ENCODE measurements around the gene ABCC4.

ABCC4 gene

DNA sequence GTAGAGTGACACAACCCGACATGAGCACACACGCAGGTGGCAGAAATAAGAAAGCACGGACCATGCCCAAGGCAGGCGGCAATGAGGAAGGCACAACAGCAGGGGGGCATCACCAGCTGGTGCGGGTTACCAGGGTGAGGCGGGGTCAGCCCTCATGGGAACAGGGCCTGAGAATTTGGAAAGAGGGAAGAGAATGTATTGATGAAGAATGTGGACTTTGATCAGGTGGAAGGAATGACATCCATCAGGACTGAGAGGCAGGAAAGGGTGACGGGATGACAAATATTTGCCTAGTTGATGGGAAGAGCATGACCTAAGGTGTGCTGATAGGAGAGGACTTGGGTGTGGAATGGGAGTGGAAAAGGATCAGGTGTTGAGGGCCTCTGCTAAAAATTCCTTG is 177.5 kb downstream of the ABCC4 start:
- DNase-seq (ENCODE audit: extremely low read depth in 1 of 2, low read depth in 1 of 2): no peak

DNA sequence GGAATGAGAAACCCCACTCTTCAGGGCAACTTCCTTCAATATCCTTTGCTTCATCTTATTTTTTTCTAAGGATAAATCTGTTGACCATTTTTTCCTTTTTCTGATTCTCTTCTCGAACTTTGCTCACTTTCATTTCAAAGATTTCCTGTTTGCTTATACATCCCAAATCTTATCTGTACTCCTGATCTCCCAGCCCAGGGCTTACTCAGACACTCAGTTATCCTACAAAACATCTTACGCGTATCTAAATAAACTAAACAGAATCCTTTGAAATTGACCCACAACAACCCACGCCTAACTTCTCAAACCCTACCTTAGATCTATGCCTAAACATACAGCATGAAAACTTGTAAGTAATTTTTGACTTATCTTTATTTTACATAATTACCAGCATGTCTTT is 179.2 kb downstream of the ABCC4 start:
- no peak for DNase-seq (ENCODE audit: extremely low read depth in 1 of 2, low read depth in 1 of 2)

DNA sequence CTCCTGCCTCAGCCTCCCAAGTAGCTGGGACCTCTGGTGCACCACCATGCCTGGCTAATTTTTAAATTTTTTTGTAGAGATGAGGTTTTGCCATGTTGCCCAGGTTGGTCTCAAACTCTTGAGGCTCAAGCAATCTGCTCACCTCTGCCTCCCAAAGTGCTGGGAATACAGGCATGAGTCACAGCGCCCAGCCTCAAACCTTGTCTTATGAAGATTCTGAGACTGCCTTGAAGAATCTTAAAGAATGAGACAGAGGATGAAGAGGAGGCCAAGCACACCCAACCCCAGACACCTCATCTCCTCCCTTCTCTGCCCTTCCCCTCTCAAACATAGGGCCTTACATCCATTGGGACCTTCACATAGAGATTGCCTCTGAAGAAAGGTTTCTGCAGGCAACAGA is 179.7 kb downstream of the ABCC4 start:
- DNase-seq (ENCODE audit: extremely low read depth in 1 of 2, low read depth in 1 of 2): no peak

DNA sequence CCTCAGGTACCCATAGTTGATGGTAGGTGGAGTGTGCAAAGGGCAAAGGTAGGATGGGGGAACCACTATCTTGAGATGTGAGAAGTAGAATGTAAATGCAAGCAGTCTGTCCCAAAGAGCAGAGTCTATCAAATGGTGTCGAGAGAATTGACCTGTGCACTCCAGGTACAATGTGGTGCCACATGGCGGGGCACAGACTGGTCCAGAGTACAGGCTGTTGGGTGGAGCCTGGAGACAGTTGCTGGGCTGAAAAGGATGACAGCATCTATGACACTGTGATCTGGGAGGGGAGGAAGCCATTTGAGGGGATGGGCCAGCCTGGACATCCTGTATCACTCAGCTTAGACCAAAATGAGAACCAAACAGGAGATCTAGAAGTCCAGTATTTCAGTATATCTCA is 180.6 kb downstream of the ABCC4 start:
- no peak for DNase-seq (ENCODE audit: extremely low read depth in 1 of 2, low read depth in 1 of 2)

DNA sequence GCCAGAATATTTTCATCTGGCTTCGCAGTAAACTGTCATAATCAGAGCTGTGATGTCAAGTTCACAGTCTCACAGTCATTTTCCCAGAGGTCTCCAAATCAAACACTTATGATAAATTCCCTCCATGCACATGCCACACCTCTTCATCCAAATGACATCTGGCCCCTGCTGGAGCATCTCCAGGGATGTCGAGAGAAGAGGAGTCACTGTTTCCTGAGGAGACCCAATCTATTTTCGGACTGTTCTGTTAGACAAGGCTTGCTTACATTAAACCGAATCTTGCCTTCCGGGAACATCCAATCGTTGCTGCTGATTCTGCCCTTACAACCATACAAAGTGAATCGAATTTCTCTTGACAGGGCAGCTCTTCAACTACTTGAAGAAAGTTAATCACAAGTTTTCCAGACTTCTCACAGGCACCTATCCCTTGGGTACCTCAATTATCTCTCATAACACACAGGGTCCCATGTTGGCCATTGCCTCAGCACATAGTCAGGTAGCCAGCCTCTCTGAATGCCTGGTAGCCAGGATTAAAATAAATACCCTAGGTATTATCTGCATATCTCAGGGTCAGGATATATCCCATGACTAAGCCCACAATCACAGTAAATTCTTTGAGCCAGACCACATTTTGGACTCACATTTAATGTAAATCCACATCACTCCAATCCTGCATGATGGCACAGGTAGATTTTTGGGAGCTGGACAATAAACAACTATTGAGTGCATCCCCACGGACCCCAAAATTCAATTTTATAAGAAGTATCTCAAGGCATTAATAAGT is 182.5 kb downstream of the ABCC4 start:
- DNase-seq (ENCODE audit: extremely low read depth in 1 of 2, low read depth in 1 of 2): no peak

DNA sequence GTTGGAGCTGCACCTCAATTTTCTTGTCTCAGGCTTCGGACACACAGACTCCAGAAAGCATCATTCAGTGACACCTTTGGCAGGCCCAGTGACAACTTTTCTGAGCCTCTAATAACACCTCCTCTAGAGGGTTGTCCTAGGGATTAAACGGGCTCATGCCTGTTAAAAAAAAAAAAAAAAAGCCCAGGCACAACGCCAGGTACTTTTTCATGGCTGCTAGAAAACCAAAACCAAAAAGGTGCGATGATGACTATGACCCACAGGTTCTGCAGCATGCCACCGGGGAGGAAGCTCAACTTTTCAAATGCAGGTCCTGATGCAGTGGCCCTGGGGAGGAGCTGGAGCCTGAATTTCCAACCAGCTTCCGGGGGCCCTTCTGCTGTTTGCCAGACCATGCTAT is 184.2 kb downstream of the ABCC4 start:
- DNase-seq (ENCODE audit: extremely low read depth in 1 of 2, low read depth in 1 of 2): no peak

DNA sequence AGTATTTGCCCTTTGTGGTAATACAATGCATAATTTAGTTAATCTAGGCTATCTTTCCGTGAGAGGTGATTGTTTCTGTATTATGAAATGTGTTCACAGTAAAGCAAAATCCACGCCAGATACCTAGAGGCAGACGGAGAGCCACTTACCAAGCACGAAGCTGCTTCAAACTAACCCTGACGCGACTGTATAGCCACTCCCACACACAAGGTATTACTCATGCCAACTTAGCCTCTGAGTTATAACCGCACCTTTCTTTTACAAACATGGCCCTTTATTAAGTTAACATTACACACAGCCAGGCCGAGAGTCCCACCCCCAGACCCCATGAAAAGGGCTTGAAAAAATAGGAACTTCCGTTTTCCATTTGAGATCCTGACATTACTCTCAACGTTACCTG is 185.7 kb downstream of the ABCC4 start:
- DNase-seq (ENCODE audit: extremely low read depth in 1 of 2, low read depth in 1 of 2): no peak

DNA sequence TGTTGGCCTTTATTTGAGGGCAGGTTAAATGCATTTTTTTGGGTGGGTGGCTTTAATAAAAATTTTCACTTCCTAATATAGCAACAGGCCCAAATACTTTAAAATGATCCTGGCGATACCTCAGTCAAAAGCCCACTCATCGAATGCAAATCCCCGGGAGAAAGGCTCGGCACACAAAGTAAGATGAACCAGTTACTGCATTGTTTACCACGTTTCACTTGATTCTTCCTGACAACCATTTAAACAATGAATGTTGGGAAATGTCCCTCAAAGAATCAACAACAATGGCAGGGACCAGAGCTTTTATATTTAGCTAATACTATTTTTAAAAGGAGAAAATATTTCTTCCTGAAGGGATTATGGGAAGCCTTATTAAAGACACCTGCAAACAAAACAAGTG is 187.7 kb downstream of the ABCC4 start:
- DNase-seq (ENCODE audit: extremely low read depth in 1 of 2, low read depth in 1 of 2): no peak

DNA sequence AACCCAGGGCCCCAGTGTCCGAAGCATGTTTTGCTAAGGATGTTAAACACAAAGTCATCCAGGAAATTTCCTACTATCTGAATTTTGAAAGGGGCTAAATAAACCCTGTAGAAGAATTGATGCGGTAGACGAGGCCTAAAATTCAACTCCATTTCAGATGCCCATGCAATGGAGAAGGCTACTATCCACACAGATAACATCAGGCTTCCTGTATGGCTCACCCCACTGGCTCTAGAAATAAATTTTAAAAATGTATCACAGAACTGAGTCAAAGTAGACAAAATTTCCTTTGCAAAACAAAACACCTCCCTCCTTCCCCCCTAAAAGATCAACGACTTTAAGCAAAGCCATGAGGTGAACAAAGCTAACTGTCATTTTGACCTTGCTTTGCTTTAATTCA is 188.4 kb downstream of the ABCC4 start:
- DNase-seq (ENCODE audit: extremely low read depth in 1 of 2, low read depth in 1 of 2): no peak

DNA sequence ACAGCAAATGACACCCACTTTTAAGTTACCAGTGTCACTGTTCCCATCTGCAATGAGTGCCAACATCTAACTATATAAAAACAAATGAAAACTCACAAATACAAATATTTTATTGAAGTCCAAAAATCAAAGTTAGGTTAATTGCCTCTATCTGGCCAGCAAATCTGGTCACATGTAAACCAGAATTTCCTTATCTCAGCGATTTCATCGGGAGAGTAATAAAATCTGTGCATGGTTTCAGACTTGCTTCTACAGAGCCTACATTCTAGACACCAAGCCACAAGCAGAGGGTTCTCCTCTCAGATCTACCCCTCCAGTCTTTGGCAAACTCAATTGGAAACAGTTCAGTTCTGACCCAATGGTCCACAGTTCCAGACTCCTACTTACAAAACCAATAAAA is 189.6 kb downstream of the ABCC4 start:
- no peak for DNase-seq (ENCODE audit: extremely low read depth in 1 of 2, low read depth in 1 of 2)

DNA sequence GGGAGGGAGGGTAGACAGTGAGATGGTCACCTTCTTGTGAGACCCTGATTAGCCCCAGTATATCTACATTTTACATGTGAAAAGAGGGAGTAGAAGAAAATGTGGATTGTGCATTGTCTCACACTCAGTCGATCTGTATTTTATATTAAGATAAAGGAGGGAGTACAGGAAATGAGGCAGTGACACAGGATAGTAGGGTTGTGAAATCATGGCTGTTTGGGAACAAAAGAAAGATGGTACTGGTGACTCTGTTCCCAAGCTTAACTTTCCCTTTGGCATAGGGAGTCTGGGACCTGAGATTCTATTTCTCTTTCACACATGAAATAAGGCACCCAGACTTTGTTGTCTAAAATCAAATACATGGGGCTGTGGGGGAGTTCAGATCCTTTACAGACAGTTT is 194.7 kb downstream of the ABCC4 start:
- DNase-seq (ENCODE audit: extremely low read depth in 1 of 2, low read depth in 1 of 2): no peak

DNA sequence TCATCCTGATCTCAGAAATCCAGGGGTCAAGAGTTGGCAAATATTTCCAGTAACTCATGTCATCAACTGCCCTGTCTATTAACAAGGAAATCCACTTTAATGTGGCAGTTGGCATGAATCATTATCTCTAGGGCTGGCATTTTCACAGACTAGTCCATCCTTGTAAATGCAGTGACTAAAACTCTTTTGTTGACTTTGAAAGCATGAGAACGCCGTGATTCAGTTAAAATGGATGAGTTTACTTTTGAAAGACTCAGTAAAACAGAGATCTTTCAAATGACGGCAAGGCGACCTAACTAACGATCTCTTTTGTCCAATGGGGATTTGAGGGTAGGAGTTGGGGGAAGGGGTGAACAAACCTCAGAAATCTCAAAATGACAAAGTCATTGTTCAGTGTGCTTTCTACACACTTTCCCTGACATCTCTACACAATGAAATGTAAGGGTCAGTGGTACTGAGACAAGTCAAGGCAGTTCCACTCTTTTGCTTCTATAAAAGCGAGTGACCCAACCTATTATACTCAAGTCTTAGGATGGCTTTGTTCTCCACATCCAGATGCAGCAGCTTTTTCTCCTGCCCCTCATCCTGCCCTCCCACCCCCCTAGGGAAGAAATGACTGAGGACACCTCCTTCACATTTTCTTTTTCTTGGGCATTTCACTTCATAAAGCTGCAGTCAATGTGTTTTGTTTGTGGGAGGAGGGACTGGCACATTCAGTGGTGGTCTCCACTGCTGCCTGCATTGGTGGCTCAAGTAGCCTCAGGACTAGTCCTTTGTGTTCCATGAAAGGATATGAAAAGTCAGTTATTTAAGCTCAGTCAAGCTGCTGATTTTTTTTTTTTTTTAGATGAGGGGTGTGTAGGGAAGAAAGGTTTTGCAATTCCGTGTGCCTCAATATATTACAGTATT is 200.5 kb downstream of the ABCC4 start:
- no peak for DNase-seq (ENCODE audit: extremely low read depth in 1 of 2, low read depth in 1 of 2)

DNA sequence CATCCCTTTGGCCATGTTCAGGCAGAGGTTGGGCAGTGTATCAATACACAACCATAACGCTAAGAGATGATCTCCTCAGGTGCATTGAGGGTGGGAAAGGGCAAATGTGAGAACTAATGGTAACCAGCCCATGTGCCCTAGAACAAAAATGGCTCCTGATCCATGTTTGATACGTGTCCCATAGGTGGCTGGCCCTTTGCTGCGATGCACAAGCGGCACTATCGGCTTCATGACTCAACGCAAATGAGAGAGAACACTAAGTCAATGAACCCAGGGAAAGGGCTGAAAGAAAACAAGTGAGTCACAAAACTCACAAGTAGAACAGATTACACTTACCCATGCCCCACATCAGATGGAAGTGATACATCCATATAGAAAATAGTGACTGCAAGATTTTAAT is 201.7 kb downstream of the ABCC4 start:
- DNase-seq (ENCODE audit: extremely low read depth in 1 of 2, low read depth in 1 of 2): no peak

DNA sequence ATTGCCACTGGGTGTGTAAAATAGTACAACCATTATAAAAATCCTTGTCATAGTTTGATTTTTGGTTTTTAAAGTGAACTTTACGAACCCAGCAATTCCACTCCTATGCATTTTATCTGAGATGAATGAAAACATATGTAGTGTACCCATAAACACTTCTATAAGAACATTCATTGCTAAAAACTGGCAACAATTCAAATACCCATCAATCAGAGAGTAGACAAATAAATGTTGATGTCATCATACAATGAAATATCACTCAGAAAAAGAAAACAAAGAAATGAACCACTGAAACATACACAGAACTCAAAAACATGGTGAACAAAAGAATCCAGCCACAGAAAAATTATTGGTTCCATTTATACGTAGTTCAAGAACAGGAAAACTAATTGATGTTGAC is 202.3 kb downstream of the ABCC4 start:
- DNase-seq (ENCODE audit: extremely low read depth in 1 of 2, low read depth in 1 of 2): no peak

DNA sequence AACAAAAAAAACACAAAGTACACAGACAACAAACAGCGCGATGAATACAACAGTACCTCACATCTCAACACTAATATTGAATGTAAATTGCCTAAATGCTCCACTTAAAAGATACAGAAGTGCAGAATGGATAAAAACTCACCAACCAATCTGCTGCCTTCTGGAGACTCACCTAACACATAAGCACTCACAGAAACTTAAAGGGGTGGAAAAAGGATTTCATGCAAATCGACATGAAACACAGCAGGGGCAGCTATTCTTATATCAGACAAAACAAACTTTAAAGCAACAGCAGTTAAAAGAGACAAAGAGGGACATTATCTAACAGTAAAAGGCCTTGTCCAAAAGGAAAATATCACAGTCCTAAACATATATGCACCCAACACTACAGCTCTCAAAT is 209.5 kb downstream of the ABCC4 start:
- no peak for DNase-seq (ENCODE audit: extremely low read depth in 1 of 2, low read depth in 1 of 2)

DNA sequence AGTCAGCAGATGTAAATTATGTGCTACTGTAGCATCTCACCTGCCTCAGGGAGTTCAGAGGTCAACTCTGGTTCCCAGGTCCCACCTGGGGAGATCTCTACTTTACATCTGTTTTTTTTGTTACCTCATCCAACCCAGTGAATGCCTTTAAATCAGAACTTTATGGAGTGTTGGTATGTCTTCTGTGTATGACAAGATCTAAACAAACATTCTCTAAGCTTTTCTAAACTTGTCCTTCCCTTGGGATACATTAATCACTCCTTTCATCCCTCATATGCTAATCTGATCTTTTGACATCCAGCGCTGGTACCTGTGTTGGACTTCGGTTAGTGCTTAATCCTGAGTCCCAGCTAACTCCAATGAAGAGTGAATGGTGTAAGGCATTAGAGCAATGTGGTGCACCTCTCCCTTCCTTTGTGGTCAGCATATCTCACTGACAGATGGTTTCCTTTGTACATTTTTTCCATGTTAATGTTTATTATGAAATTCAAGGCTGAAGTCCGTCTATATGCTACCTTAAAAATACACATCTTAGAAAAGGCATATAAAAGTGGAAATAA is 213.4 kb downstream of the ABCC4 start:
- DNase-seq (ENCODE audit: extremely low read depth in 1 of 2, low read depth in 1 of 2): no peak

DNA sequence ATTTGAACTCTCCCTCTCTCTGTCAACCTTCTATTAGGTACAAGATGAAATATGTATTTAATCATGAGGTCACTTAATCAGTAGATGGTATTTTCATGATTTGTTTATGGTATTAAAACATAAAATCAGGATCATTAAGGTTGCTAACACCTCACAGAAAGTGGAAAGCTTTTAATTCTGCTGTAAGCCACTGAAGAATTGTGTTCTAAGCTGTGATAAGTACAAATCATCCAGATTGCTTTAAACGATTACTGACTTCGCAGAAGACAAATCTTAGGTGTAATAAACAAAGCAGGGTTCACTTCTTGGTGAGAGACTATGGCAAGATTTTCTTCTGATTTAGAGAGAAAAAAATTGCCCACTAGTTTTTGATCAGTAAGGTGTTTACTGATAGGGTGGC is 214.5 kb downstream of the ABCC4 start:
- no peak for DNase-seq (ENCODE audit: extremely low read depth in 1 of 2, low read depth in 1 of 2)

DNA sequence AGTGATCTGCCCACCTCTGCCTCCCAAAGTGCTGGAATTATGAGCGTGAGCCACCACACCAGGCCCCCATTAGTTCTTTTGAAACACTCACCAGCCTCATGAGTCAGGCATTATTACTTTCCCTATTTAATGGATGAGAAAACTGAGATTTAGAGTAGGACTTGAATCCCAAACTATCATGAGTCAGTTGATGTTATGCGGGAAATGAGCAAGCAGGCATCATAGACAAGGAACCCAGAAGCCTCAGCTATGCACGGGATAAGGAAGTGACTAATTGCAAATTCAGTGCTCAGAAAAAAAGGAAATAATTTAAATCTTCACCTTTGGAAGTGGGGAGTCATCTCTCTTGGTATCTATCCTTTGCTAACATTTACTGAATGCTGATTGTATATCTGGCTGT is 217.5 kb downstream of the ABCC4 start:
- DNase-seq (ENCODE audit: extremely low read depth in 1 of 2, low read depth in 1 of 2): no peak

DNA sequence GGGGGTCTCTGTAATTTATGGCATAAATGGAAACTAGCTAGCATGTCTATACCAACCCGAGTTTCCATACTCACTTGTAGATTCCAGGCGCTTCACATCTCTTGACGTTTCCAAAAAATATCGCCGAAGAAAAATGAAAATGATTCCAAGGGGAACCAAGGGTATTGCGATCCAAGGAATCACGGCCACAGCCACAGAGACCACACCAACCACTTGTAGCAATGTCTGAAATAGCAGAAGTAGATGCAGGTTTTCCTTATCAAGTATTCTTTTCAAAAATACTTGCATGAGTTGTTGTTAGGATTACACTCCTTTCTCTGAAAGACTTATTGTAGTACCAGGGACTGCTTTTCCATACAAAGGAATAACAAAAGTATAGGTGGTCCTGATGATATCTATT is 218.2 kb downstream of the ABCC4 start:
- DNase-seq (ENCODE audit: extremely low read depth in 1 of 2, low read depth in 1 of 2): no peak

DNA sequence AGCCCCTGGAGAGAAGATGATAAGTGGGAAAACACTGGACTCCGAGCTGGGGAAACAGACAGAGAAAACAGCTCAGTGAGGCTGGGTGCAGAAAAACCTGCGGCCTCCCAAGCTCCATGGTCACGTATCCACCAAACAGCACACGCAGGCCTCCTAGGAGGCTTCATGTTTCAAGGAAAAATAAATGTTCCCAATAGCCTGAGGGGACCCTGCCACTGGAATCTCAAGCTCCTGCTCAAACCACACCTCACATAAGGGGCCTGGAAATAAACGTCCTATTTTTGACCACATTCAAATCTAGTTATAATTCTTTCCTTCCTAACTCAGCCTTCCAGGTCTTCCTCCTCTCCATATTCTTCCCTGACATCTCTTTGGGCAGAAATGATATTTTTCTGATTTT is 225.7 kb downstream of the ABCC4 start:
- DNase-seq (ENCODE audit: extremely low read depth in 1 of 2, low read depth in 1 of 2): no peak

DNA sequence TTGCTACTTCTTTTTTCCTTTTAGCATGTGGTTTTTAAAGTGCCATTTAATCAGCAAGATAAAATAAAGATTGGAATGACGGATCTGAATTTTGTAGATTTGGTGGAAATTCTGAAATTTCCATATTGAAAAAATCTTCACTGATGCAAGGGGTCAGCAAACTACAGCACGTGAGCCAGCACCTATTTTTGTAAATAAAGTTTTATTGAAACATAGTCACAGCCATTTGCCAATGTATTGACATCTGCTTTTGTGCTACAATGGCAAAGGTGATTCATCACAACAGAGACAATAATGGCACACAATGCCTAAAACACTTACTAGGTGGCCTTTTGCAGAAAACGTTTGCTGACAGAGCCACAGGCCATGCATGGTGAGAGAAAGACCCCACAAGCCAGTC is 226.4 kb downstream of the ABCC4 start:
- no peak for DNase-seq (ENCODE audit: extremely low read depth in 1 of 2, low read depth in 1 of 2)

DNA sequence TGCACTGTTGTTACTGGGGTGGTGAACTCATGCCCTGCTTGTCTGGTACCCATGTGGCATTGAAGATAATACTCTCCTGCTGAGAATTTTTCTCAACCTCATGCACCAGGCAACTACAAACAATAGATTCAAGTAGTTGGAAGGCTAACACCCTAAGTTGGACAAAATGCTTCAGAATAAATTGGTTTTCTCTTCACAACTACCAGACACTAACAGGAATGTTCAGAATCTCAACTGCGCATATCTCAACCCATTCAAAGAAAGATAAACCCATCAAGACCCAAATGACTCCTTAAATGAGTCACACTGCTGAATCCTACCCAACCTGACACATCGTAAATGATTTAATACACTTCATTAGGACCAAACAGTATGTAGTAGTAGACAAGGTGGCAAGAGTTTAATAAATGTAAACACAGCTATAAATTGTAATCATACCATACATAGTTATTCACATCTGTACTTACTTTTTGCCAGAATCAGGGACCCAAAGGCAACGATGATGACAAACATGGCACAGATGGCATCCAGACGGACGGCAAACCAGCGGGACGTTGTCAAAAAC is 227.4 kb downstream of the ABCC4 start:
- DNase-seq (ENCODE audit: extremely low read depth in 1 of 2, low read depth in 1 of 2): no peak

All from stimulated activated CD8-positive, alpha-beta memory T cell treated with anti-CD3 and anti-CD28 coated beads, Interleukin-7, amount 100 ng/mL, for 48 hours (primary cell).